WTC11 (cell line): ENCODE measurements around the gene PLCB3. TPM values are rescaled to one million over a fixed set of nuclear protein-coding genes. Genes with fewer than 3 reads are reported as not detected.
A peak's percentile ranks its signal among the peaks of the same experiment; 100 is the strongest.

ENCODE experiments used
- ATAC-seq: fragments of 200-7000 bp; cut with Tn5 transposase; 2 replicates; pipeline ENCODE4 v1.10.0; 2021; ENCODE audit warnings: mild to moderate bottlenecking, moderate library complexity
- CTCF ChIA-PET: fragments of 300-600 bp; sonication (Branson Sonifier 250); formaldehyde crosslinking; loops from one replicate; lab custom pipeline; 2021; ENCODE audit warnings: antibody characterized with exemption; lab: Charles Lee
- POLR2A ChIA-PET: fragments of 350-600 bp; sonication (Branson Sonifier 250); formaldehyde crosslinking; loops from one replicate; lab custom pipeline; 2021; ENCODE audit warnings: antibody characterized with exemption; lab: Charles Lee
- DNase-seq: peaks from one replicate; pipeline ENCODE4 v3.0.0; 2021; ENCODE audit warnings: low spot score
- H3K27ac Mint-ChIP-seq: 2 replicates; pipeline ENCODE4 v1.8.0; 2021; ENCODE audit warnings: mixed read lengths
- H3K27me3 Mint-ChIP-seq: 2 replicates; pipeline ENCODE4 v1.8.0; 2021; ENCODE audit warnings: low read depth, mild to moderate bottlenecking, moderate library complexity, mixed read lengths
- H3K36me3 Mint-ChIP-seq: 2 replicates; pipeline ENCODE4 v1.8.0; 2021; ENCODE audit warnings: mixed read lengths
- H3K4me1 Mint-ChIP-seq: 2 replicates; pipeline ENCODE4 v1.8.0; 2022; ENCODE audit warnings: mixed read lengths
- H3K4me3 Mint-ChIP-seq: 2 replicates; pipeline ENCODE4 v1.8.0; 2021; ENCODE audit warnings: mild to moderate bottlenecking, moderate library complexity, mixed read lengths
- H3K9me3 Mint-ChIP-seq: 2 replicates; pipeline ENCODE4 v1.8.0; 2021; ENCODE audit warnings: mixed read lengths
- ATF6 ChIP-seq: sonication (generic); formaldehyde crosslinking; IDR thresholded peaks from 2 replicates; pipeline ENCODE4 v1.8.1; 2023; ENCODE audit warnings: mild to moderate bottlenecking, missing genetic modification reagents
- E2F4 ChIP-seq: sonication (generic); formaldehyde crosslinking; IDR thresholded peaks from 2 replicates; pipeline ENCODE4 v1.8.1; 2022; ENCODE audit warnings: low read depth, mild to moderate bottlenecking, moderate library complexity, missing genetic modification reagents, borderline replicate concordance
- HMGXB4 ChIP-seq: sonication (generic); formaldehyde crosslinking; IDR thresholded peaks from 2 replicates; pipeline ENCODE4 v1.8.1; 2023; ENCODE audit warnings: mild to moderate bottlenecking, moderate library complexity, missing genetic modification reagents
- NFE2L1 ChIP-seq: sonication (generic); formaldehyde crosslinking; IDR thresholded peaks from 2 replicates; pipeline ENCODE4 v1.8.1; 2023; ENCODE audit warnings: missing genetic modification reagents
- ZNF281 ChIP-seq: sonication (generic); formaldehyde crosslinking; IDR thresholded peaks from 2 replicates; pipeline ENCODE4 v1.8.0; 2023; ENCODE audit warnings: mild to moderate bottlenecking, missing genetic modification reagents
- ZNF317 ChIP-seq: sonication (generic); formaldehyde crosslinking; IDR thresholded peaks from 2 replicates; pipeline ENCODE4 v1.8.1; 2023; ENCODE audit warnings: low read depth, mild to moderate bottlenecking, moderate library complexity, missing genetic modification reagents, borderline replicate concordance
- total RNA-seq: library from RNA; stranded (reverse); gene quantifications from 3 replicates; pipeline ENCODE4 v1.2.3, GENCODE V29; 2021

Gene PLCB3
- total RNA-seq, 1 experiment from 2014 or later: 97.4 TPM

GRCh38 chr11:64298966-64299846, 47.9 kb downstream of the PLCB3 start:
- CTCF ChIA-PET: interaction anchor here (0.6 to 1.3 kb wide), 4 partner anchors 28 to 379 kb away, joined by 3 to 7 read pairs (median 5); no protein-coding TSS in a partner anchor
- TF ChIP-seq ZNF281 (CRISPR knock-in tag) (no peak), HMGXB4 (0 out of 2 replicates have a peak, but pooled peaks have one; percentile 23), ZNF317 (CRISPR knock-in tag) (no peak), E2F4 (CRISPR knock-in tag) (0 out of 2 replicates have a peak, but pooled peaks have one; percentile 23)
- peak; percentile 33 for DNase-seq
- Mint-ChIP-seq H3K9me3 (no peaks in the 10 kb centered on the region), H3K4me1 (peaks cover 17% of the 10 kb centered on the region), H3K36me3 (no peaks in the 10 kb centered on the region), H3K27me3 (peaks cover 78% of the 10 kb centered on the region), H3K4me3 (peak overlapping the region; percentile 82), H3K27ac (no peak overlapping the region)
- ATAC-seq: no peak
- POLR2A ChIA-PET: no interaction called here

GRCh38 chr11:64299847-64300648, 48.7 kb downstream of the PLCB3 start, which contains the start of gene CATSPERZ:
CATSPERZ (plus strand) TSS chr11:64300358; CDS start chr11:64300411, 53 bp downstream.
- POLR2A ChIA-PET: interaction anchor here (1.1 to 1.6 kb wide), 5 partner anchors 7 to 73 kb away, joined by 3 to 11 read pairs (median 3); partner anchors contain the start of genes NUDT22 and PRDX5
- no peak for TF ChIP-seq ZNF317 (CRISPR knock-in tag)
- 0 out of 2 replicates have a peak, but pooled peaks have one; percentile 36 for TF ChIP-seq NFE2L1 (CRISPR knock-in tag)
- 0 out of 2 replicates have a peak, but pooled peaks have one; percentile 40 for TF ChIP-seq ATF6 (CRISPR knock-in tag)
- 0 out of 2 replicates have a peak, but pooled peaks have one; percentile 6 for TF ChIP-seq HMGXB4
- TF ChIP-seq, all 79 proteins: peak for 3
- H3K36me3 Mint-ChIP-seq: no peaks in the 10 kb centered on the region
- peak; percentile 4 for ATAC-seq
- H3K4me3 Mint-ChIP-seq: peak within 1 kb of the TSS; percentile 82
- CTCF ChIA-PET: interaction anchor here (0.6 to 5.6 kb wide), 37 partner anchors 10 to 1395 kb away, joined by 3 to 151 read pairs (median 7); partner anchors contain the start of genes BAD, CCDC88B, DNAJC4 and FERMT3
- peak; percentile 36 for DNase-seq
- H3K9me3 Mint-ChIP-seq: no peaks in the 10 kb centered on the region
- peaks cover 70% of the 10 kb centered on the region for H3K27me3 Mint-ChIP-seq
- peaks cover 19% of the 10 kb centered on the region for H3K4me1 Mint-ChIP-seq
- no peak within 1 kb of the TSS for H3K27ac Mint-ChIP-seq
